Smooth muscle cell (in vitro differentiated cells): Measurements from ENCODE around the gene CFAP161. TPM values are rescaled to one million over a fixed set of nuclear protein-coding genes. Genes with fewer than 3 reads are reported as not detected.

ENCODE experiments used
- DNase-seq: peaks from one replicate; lab custom pipeline; 2025; ENCODE audit not compliant: unreplicated experiment; lab: John Stamatoyannopoulos, UW
- H2AFZ ChIP-seq: fragments of 200-600 bp; sonication (generic); 2 replicates; pipeline ENCODE4 v1.6.0; 2016; ENCODE audit warnings: antibody characterized with exemption, low read depth, mild to moderate bottlenecking
- H3F3A ChIP-seq: fragments of 200-600 bp; sonication (generic); 2 replicates; pipeline ENCODE4 v1.6.0; 2017; ENCODE audit warnings: antibody characterized with exemption, low read depth
- H3K27ac ChIP-seq: fragments of 200-600 bp; sonication (generic); 2 replicates; pipeline ENCODE4 v1.5.1; 2016; ENCODE audit warnings: low read depth, mild to moderate bottlenecking
- H3K27me3 ChIP-seq: fragments of 200-600 bp; sonication (generic); 2 replicates; pipeline ENCODE4 v1.6.1; 2016; ENCODE audit warnings: low read depth, mild to moderate bottlenecking
- H3K36me3 ChIP-seq: fragments of 200-600 bp; sonication (generic); 2 replicates; pipeline ENCODE4 v1.5.1; 2016; ENCODE audit warnings: low read depth
- H3K4me1 ChIP-seq: fragments of 200-600 bp; sonication (generic); 2 replicates; pipeline ENCODE4 v1.5.1; 2016; ENCODE audit warnings: low read depth
- H3K4me2 ChIP-seq: fragments of 200-600 bp; sonication (generic); 2 replicates; pipeline ENCODE4 v1.6.0; 2016; ENCODE audit warnings: mild to moderate bottlenecking
- H3K4me3 ChIP-seq: fragments of 200-600 bp; sonication (generic); 2 replicates; pipeline ENCODE4 v1.5.1; 2016; ENCODE audit warnings: mild to moderate bottlenecking
- H3K79me2 ChIP-seq: fragments of 200-600 bp; sonication (generic); 2 replicates; pipeline ENCODE4 v1.6.0; 2016; ENCODE audit warnings: low read depth, mild to moderate bottlenecking
- H3K9ac ChIP-seq: fragments of 200-600 bp; sonication (generic); 2 replicates; pipeline ENCODE4 v1.6.0; 2016; ENCODE audit warnings: low read depth
- H3K9me3 ChIP-seq: fragments of 200-600 bp; sonication (generic); replicated peaks from 2 replicates; pipeline ENCODE4 v1.5.1; 2016; ENCODE audit warnings: low read depth
- H4K20me1 ChIP-seq: fragments of 200-600 bp; sonication (generic); 2 replicates; pipeline ENCODE4 v1.6.0; 2016; ENCODE audit warnings: low read depth
- CTCF ChIP-seq: fragments of 200-600 bp; sonication (generic); IDR thresholded peaks from 2 replicates; pipeline ENCODE4 v1.5.1; 2017; ENCODE audit warnings: borderline replicate concordance, mild to moderate bottlenecking, antibody characterized with exemption; ENCODE audit not compliant: insufficient read depth, poor library complexity, severe bottlenecking
- WGBS: methylation state at CpG from one replicate; pipeline ENCODE4 v1.1.7; 2016; ENCODE audit warnings: low lambda C conversion rate; 5-methylcytosine and 5-hydroxymethylcytosine counted together
- polyA plus RNA-seq: library from polyadenylated mRNA; unstranded; fragments of >200 nt; fragmentation: Nextera tagmentation; extraction: Ambion mirVana; gene quantifications from 2 replicates; pipeline ENCODE4 v1.2.1, GENCODE V29; 2016
- total RNA-seq: library from RNA; depleted of rRNA; stranded (reverse); fragments of >200 nt; gene quantifications from 2 replicates; pipeline ENCODE4 v1.2.3, GENCODE V29; 2014

The CFAP161 gene
- total and polyA plus RNA-seq, 2 experiments from 2014 or later: 0.94 TPM; not detected in 1

DNA sequence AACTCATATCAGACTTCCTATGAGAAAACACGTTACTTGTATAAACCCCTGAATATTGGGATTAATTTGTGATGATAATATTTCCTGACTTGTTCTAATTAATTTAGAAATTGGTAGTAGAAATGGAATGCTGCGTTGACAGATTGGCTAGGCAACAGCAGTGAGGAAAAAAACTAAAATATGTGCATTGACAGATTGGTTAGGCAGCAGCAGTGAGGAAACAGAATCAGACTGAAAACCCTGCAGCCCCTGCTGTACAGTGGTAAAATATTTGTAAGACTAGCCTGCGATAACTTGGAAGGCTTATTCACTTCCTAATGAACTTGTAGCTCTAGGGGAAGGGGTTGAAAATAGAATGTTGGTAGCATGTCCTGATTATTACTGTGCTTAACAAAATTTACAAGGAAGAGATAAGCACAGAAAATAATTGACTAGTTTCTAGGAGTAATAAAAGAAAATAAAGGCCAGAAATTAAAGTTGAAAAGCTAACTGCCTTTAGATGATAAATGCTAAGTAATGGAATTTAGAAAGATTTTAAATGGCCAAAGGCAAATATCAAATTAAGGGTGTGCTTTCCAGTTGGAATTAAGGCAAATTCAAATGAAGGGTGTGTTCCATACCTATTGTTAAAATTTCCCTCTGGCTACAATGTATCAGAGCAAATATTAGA, 32.7 kb downstream of the CFAP161 start:
- Histone ChIP-seq H3K9me3 (no peaks in the 10 kb centered on the region), H3K4me1 (no peaks in the 10 kb centered on the region), H4K20me1 (no peaks in the 10 kb centered on the region), H3K79me2 (no peaks in the 10 kb centered on the region), H3K36me3 (no peaks in the 10 kb centered on the region), H3F3A (peaks cover 6% of the 10 kb centered on the region), H2AFZ (no peak overlapping the region), H3K4me3 (no peak overlapping the region), H3K27me3 (peaks cover 14% of the 10 kb centered on the region), H3K9ac (no peak overlapping the region), H3K4me2 (no peak overlapping the region), H3K27ac (no peak overlapping the region)
- WGBS: 69% methylated on average over 3 of the region's 3 CpGs
- no peak for TF ChIP-seq CTCF
- no peak for DNase-seq

DNA sequence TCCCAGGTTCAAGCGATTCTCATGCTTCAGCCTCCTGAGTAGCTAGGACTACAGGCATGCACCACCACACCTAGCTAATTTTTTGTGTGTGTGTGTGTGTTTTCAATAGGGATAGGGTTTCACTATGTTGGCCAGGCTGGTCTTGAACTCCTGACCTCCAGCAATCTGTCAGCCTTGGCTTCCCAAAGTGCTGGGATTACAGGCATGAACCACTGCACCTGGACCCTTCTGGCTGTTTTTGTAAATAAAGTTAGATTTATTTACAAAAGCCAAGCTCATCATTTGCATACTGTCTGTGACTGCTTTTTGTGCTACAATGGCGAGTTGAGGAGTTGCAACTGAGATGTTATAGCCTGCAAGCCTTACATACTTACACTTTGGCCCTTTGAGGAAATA, 34.1 kb downstream of the CFAP161 start:
- H3K4me2 ChIP-seq: no peak overlapping the region

DNA sequence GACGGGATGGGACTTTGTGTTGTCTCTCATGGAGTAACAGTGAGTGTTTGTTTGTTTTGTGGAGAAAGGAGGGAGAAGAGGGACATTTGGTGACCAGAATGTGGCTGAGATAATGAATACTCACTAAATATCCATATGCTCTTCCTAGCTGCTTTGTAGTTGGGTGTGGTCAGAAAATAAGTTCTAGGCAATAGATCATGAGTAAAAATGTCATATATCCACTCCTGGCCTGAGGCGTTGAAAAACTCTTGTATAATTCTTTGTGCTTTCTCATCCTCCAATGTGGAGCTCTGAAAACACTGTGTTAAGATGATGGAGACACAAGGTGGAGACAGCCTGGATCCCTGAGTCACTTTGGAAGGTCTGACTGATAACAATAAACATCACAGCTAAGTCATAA, 34.6 kb downstream of the CFAP161 start:
- H3K79me2 ChIP-seq: no peaks in the 10 kb centered on the region
- H3K9me3 ChIP-seq: no peaks in the 10 kb centered on the region
- no peak for DNase-seq
- no peak for TF ChIP-seq CTCF
- 83% methylated on average over 2 of the region's 2 CpGs for WGBS
- no peak overlapping the region for H3K4me3 ChIP-seq
- no peak overlapping the region for H3K4me2 ChIP-seq
- peaks cover 20% of the 10 kb centered on the region for H3K27me3 ChIP-seq
- H3K9ac ChIP-seq: no peak overlapping the region
- no peak overlapping the region for H2AFZ ChIP-seq
- H3K36me3 ChIP-seq: no peaks in the 10 kb centered on the region
- no peaks in the 10 kb centered on the region for H4K20me1 ChIP-seq
- peaks cover 6% of the 10 kb centered on the region for H3F3A ChIP-seq
- no peak overlapping the region for H3K27ac ChIP-seq
- no peaks in the 10 kb centered on the region for H3K4me1 ChIP-seq

More for the DNA sequence above, 34.1 kb downstream of the CFAP161 start:
- Histone ChIP-seq H3K9me3 (no peaks in the 10 kb centered on the region), H2AFZ (no peak overlapping the region), H3K4me3 (no peak overlapping the region), H3K79me2 (no peaks in the 10 kb centered on the region), H3F3A (peaks cover 6% of the 10 kb centered on the region), H3K27ac (no peak overlapping the region), H3K4me1 (no peaks in the 10 kb centered on the region), H3K9ac (no peak overlapping the region), H3K27me3 (peaks cover 20% of the 10 kb centered on the region), H4K20me1 (no peaks in the 10 kb centered on the region), H3K36me3 (no peaks in the 10 kb centered on the region)
- WGBS: 80% methylated on average over 2 of the region's 2 CpGs
- no peak for DNase-seq
- TF ChIP-seq CTCF: no peak

GRCh38 chr15:81170511-81170910, 36.4 kb downstream of the CFAP161 start:
- Histone ChIP-seq H3F3A (no peaks in the 10 kb centered on the region), H3K36me3 (no peaks in the 10 kb centered on the region), H4K20me1 (no peaks in the 10 kb centered on the region), H3K9me3 (no peaks in the 10 kb centered on the region), H2AFZ (no peak overlapping the region), H3K4me3 (no peak overlapping the region), H3K9ac (no peak overlapping the region), H3K27me3 (peaks cover 20% of the 10 kb centered on the region), H3K27ac (no peak overlapping the region), H3K79me2 (no peaks in the 10 kb centered on the region), H3K4me2 (no peak overlapping the region), H3K4me1 (no peaks in the 10 kb centered on the region)
- DNase-seq: no peak
- WGBS: 84% methylated on average over 3 of the region's 3 CpGs
- no peak for TF ChIP-seq CTCF
